KOPT-K1 (cell line): ENCODE data around the gene SPDYE8.
A peak's percentile ranks its signal among the peaks of the same experiment; 100 is the strongest.
"Not testable (repeated sequence)": the region's sequence is repeated elsewhere in the genome, so short reads cannot be mapped to it uniquely, and the experiment has no call there.

Experiments used
- H3K27ac ChIP-seq: fragments of 200-600 bp; sonication (generic); 2 replicates; pipeline ENCODE4 v1.5.1; 2016; ENCODE audit warnings: antibody characterized with exemption, mild to moderate bottlenecking, low read depth, low read length; ENCODE audit not compliant: poor library complexity, severe bottlenecking
- H3K36me3 ChIP-seq: fragments of 200-600 bp; sonication (generic); 2 replicates; pipeline ENCODE4 v1.5.1; 2017; ENCODE audit warnings: antibody characterized with exemption, mild to moderate bottlenecking, low read length, moderate library complexity; ENCODE audit not compliant: insufficient read depth
- H3K9me3 ChIP-seq: fragments of 200-600 bp; sonication (generic); 2 replicates; pipeline ENCODE4 v1.5.1; 2017; ENCODE audit warnings: antibody characterized with exemption, low read length, mild to moderate bottlenecking; ENCODE audit not compliant: insufficient read depth, poor library complexity, severe bottlenecking

Gene SPDYE8, protein sequence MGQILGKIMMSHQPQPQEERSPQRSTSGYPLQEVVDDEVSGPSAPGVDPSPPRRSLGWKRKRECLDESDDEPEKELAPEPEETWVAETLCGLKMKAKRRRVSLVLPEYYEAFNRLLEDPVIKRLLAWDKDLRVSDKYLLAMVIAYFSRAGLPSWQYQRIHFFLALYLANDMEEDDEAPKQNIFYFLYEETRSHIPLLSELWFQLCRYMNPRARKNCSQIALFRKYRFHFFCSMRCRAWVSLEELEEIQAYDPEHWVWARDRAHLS

DNA sequence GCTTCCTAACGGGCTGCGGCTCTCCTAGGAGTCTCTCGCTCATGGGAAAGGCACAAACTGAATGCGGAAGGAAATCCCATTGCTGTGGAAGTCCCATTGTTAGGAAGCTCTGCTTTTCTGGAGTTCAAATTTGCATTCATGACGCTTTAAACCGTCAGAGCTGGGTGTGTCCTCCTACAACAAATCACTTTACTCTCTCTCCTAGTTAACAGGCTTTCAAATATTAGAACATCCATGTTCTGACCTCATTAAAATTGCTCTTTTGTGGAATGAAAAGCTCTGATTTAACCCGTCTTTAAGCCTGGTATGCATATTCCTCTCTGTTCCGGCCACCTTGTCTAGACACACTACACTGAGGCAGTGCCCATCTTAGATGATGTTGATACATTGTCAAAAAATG lies at the start of gene SPDYE8:
Gene SPDYE8, minus strand, starts transcription at position 101 of the 400 bp plus-strand sequence. CDS start 1,800 bp downstream, outside the sequence.
- not testable (repeated sequence) for H3K9me3 ChIP-seq, H3K27ac ChIP-seq, H3K36me3 ChIP-seq

DNA sequence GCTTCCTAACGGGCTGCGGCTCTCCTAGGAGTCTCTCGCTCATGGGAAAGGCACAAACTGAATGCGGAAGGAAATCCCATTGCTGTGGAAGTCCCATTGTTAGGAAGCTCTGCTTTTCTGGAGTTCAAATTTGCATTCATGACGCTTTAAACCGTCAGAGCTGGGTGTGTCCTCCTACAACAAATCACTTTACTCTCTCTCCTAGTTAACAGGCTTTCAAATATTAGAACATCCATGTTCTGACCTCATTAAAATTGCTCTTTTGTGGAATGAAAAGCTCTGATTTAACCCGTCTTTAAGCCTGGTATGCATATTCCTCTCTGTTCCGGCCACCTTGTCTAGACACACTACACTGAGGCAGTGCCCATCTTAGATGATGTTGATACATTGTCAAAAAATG lies 28.2 kb upstream of the SPDYE8 start, which contains the start of gene SPDYE11:
Gene SPDYE11, minus strand, starts transcription at position 101 of the 400 bp plus-strand sequence. CDS start 1,800 bp downstream, outside the sequence.
- not testable (repeated sequence) for H3K27ac ChIP-seq, H3K9me3 ChIP-seq, H3K36me3 ChIP-seq

DNA sequence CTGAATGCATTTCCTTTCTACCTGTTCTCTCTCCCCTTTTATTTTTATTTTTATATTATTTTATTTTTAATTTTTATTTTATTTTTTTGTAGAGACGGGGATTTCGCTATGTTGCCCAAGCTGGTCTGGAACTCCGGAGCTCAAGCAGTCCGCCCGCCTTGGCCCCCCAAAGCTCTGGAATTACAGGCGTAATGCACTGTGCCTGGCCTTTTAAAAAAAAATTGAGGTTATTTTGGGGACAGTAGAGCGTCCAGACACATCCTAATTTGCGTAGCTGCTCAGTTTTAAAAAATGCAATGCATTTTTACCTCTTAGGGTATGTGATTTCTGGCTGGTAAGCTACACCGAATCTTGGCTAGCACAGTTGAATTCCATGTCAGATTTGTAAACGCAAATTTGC lies 23.1 kb downstream of the SPDYE8 start:
- H3K27ac ChIP-seq = peak overlapping the region; percentile 72
- not testable (repeated sequence) for H3K9me3 ChIP-seq, H3K36me3 ChIP-seq

DNA sequence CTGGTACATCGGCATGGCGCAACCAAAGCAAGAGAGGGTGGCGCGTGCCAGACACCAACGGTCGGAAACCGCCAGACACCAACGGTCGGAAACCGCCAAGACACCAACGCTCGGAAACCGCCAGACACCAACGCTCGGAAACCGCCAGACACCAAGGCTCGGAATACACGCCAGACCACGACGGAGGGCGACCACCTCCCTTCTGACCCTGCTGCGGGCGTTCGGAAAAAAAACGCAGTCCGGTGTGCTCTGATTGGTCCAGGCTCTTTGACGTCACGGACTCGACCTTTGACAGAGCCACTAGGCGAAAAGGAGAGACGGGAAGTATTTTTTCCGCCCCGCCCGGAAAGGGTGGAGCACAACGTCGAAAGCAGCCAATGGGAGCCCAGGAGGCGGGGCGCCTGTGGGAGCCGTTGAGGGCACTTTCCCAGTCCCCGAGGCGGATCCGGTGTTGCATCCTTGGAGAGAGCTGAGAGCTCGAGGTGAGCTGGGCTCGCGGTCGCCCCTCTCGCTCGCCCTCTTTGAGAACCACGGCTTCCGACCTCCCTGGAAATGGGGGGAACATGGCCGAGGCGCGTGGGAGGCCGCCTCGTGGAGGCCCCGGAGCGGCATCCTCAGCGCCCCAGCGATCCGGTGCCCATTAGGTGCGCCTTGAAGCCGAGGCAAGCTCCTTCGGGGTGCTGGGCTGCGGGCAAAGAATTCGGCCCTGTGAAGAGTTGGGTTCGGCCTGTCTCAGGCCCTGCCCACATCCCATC lies 23.7 kb downstream of the SPDYE8 start:
- H3K36me3 ChIP-seq, H3K9me3 ChIP-seq: not testable (repeated sequence)
- H3K27ac ChIP-seq = peak overlapping the region; percentile 88

DNA sequence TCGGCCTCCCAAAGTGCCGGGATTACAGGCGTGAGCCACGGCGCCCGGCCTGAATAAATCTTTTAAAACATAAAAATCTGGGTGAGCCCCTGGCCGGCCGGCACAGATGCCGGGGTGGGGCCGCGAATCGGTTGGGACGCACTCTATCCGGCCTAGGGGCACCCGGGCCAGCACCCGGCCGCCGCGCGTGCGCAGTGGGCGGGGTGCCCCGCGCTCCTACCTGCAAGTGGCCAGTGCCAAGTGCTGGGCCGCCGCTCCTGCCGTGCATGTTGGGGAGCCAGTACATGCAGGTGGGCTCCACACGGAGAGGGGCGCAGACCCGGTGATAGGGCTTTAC lies 24.2 kb downstream of the SPDYE8 start:
- H3K9me3 ChIP-seq, H3K36me3 ChIP-seq: not testable (repeated sequence)
- peak overlapping the region; percentile 88 for H3K27ac ChIP-seq

DNA sequence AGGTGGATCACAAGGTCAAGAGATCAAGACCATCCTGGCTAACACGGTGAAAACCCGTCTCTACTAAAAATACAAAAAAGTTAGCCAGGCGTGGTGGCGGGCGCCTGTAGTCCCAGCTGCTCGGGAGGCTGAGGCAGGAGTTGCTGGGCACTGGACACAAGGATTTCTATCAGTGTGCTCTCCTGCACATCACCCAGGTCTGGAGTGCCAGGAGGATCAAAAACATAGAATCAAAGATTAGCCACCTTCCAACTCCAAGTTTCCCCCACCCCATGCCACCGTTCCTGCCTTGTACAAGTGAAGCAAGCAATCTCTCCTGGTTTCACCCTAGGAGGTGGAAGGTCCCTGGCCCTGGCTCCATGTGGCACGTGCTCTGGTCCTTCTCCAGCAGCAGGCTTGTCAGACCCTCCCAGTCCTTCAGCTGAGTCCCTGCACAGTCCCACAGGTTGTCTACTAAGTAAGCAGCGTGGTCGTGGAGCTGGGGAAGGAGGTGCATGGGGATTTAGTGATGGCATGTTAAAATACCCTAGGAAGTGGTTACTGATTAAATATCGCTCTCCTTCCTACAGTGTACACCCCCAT lies 31.6 kb downstream of the SPDYE8 start:
- H3K9me3 ChIP-seq, H3K27ac ChIP-seq: not testable (repeated sequence)
- peaks cover 15% of the 10 kb centered on the region for H3K36me3 ChIP-seq

DNA sequence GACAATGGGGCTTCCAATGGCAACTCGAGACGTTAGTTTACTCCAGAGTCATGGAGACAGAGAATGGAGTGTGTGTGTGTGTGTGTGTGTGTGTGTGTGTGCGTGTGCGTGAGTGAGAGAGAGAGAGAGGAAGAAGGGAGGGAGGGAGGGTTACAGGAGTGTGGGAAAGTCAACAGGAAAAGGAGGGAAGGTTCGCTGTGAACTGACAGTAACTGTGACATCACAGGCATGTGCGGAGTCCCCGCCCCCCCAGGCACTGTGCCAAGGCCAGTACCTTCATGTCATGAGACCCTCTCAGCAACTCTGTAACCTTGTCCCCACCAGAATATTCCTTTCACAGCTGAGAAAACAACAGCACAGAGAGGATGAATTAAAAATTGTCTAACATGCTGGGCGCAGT lies 32.1 kb downstream of the SPDYE8 start:
- not testable (repeated sequence) for H3K27ac ChIP-seq, H3K9me3 ChIP-seq
- H3K36me3 ChIP-seq = peaks cover 15% of the 10 kb centered on the region

DNA sequence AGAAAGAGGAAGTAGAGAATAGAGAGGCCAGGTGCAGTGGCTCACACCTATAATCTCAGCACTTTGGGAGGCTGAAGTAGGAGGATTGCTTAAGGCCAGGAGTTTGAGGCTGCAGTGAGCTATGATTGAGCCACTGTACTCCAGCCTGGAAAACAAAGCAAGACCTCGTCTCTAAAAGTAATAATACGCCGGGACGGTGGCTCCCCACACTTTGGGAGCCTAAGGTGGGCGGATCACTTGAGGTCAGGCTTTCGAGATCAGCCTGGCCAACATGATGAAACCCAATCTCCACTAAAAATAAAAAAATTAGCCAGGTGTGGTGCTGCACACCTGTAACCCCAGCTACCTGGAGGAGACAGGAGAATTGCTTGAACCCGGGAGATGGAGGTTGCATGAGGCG lies 34.1 kb downstream of the SPDYE8 start:
- not testable (repeated sequence) for H3K27ac ChIP-seq, H3K36me3 ChIP-seq, H3K9me3 ChIP-seq

DNA sequence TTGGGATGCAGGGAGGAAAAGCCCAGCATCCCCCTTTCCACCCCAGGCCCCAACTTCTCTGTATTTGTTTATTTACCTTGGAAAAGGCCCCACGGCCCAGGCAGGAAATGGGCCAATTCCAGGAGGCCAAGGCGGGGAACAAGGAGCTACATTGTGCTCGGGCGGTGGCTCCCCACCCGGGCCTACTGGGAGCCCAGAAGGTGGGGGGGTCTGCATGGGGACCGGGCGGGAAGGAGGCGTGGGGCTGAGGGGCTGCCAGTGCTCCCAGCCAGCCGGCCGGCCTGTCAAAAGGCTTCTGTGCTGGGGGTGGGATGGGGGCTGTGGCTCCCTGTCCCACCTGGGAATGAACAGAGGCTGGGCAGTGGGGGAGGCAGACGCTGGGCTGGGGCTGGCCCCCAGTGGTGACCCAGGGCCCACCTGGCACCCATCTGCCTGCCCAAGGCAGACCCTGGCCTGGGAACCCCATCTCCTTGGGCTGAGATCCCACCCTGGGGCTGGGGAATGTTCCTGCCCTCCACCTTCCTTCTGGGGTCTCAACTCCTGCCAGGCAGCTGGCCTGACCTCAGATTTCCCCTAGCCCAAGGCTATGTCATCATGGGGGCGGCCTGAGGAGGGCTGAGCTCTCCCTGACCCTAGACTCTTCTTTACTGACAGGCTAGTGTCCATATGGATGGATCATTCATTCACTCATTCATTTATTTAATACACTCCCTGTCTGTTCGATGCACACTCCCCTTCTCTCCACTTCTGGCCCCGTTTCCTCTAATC lies 39.2 kb downstream of the SPDYE8 start:
- H3K27ac ChIP-seq, H3K9me3 ChIP-seq, H3K36me3 ChIP-seq: not testable (repeated sequence)

DNA sequence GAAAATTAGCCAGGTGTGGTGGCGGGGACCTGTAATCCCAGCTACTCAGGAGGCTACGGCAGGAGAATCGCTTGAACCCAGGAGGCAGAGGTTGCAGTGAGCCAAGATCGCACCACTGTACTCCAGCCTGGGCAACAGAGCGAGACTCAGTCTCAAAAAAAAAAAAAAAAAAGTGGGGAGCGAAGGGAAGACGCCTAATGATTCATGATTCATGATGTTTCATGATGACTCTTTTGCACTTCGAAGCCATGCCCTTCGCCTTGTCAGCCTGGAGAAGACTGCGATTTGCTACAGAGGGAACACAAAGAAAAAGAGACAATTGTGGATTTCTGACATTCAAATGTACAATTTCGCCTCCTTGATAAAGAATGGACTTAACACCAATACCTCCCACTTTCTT lies 47.5 kb downstream of the SPDYE8 start:
- H3K27ac ChIP-seq, H3K9me3 ChIP-seq, H3K36me3 ChIP-seq: not testable (repeated sequence)

DNA sequence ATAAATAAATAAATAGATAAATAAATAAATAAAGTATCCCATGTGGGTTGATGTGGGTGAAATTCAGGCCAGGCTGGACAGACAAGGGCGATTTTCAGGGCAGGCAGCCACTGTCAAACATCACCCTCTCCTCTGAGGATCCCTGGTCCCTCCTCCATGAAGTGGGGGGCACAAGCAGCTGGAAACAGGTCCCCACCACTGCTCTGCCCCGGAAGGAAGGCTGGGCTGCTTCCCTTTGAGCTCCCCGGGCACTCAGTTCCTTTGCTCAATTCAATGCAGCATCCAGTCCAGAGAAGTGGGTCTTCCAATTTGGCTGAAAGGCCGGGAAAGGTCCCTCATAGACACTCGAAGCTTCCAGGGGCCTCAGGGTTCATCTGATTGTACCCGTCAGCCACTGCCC lies 49.2 kb downstream of the SPDYE8 start:
- not testable (repeated sequence) for H3K36me3 ChIP-seq, H3K9me3 ChIP-seq, H3K27ac ChIP-seq

DNA sequence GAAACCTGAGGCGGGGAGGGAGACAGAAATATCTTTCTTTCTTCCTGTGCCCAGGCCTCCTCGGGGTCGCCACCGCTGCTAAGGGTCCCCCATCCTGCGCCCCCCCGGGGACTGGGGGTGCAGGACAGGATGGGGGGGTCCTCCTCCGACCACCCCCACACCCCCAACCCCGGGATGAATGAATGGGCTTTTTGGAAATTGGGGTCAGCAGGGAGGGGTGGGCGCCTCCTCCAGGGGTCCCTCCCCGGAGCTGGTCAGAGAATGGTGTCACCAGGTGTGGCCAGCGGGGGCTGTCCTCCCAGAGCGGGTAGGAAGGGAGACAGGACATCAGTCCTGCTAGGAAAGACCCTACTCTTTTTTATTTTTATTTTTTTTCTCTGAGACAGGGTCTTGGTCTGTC lies 53.1 kb downstream of the SPDYE8 start:
- not testable (repeated sequence) for H3K27ac ChIP-seq

DNA sequence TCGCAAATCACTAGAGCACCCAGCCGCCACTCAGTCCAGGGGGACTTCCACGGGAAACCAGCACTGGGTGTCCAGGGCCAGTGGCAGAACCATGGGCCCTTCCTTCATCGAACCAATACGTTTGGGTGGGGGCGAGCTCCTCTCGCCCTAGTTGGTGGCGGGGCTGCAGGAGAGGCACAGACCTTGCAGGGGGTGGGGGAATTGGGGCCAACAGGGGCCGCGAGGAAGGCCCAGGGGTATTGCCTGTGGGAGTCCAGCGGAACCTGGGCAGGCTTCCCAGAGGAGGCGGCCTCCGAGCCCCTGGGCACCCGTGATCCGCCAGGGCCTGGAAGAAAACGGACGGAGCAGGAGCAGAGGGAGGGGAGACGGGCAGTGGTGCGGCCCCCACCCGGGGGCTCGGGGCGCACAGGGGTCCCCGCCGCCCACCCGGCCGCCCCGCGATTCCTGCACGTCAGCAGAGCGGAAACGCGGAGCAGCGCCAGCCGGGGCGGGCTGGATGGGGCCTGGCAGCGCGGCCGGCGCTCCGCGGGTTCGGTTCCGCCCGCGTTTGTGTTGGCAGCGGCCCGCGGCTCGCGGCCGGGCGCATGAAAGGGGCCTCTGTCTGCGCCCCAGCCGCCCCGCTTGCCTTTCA lies 53.8 kb downstream of the SPDYE8 start:
- H3K27ac ChIP-seq, H3K9me3 ChIP-seq, H3K36me3 ChIP-seq: not testable (repeated sequence)

More for the DNA sequence above, 53.1 kb downstream of the SPDYE8 start:
- H3K9me3 ChIP-seq, H3K36me3 ChIP-seq: not testable (repeated sequence)

DNA sequence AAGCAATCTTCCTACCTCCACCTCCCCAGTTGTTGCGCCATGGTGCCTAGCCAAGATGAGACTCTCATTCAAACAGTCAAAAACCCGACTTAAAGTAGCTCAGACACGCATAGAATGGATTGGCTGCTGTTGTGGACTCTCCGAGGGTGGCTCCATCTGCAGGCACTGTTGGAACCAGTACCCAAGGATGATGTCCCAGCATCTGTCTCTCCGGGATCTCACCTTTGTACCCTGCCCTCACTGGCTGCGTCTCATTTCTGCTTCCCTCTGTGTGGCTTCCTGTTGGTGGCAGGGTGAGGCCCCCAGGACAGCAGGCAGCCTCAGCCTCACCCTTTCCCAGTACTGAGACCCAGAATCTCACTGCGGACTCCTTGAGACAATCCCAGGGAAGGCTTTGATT lies 54.8 kb downstream of the SPDYE8 start:
- H3K9me3 ChIP-seq, H3K27ac ChIP-seq, H3K36me3 ChIP-seq: not testable (repeated sequence)

DNA sequence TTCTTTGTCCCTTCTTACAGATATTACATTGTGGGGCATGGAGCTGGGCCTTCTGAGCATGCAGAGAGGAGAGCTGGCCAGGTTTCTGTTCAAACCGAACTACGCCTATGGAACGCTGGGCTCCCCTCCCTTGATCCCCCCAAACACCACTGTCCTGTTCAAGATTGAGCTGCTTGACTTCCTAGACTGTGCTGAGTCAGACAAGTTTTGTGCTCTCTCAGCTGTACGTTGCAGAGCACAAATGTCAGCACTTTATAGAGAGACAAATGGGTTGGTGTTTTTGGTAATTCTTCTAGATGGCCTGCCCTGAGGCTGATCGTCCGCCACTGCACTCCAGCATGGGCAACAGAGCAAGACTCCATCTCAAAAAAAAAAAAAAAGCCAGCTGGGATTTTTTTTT lies 58.1 kb downstream of the SPDYE8 start:
- not testable (repeated sequence) for H3K9me3 ChIP-seq, H3K27ac ChIP-seq, H3K36me3 ChIP-seq
